HL-60 (cell line): Measurements from ENCODE around the gene MAP3K5.

Source experiments
- DNase-seq, 2 experiments: peaks; one replicate each; pipeline ENCODE4 v3.0.0-alpha.2; 2010 to 2020; ENCODE audit warnings: low read depth in 1 of 2, low spot score in 1 of 2
- H3K27ac ChIP-seq: fragments of 250-450 bp; sonication (Bioruptor Pico); replicated peaks from 2 replicates; pipeline ENCODE4 v1.5.1; 2020; ENCODE audit warnings: mild to moderate bottlenecking, moderate library complexity
- H3K27me3 ChIP-seq: fragments of 250-450 bp; sonication (Bioruptor Pico); 2 replicates; pipeline ENCODE4 v1.5.1; 2021; ENCODE audit warnings: mild to moderate bottlenecking, moderate library complexity; ENCODE audit not compliant: insufficient read depth, poor library complexity, severe bottlenecking
- H3K4me3 ChIP-seq: replicated peaks from 2 replicates; pipeline ENCODE4 v1.5.1; 2011; ENCODE audit warnings: mild to moderate bottlenecking, control low read depth, low read length; ENCODE audit not compliant: insufficient read depth
- GABPA ChIP-seq: IDR thresholded peaks from 2 replicates; pipeline ENCODE4 v1.6.1; 2012; ENCODE audit warnings: low read depth
- POLR2AphosphoS5 ChIP-seq: IDR thresholded peaks from 2 replicates; pipeline ENCODE4 v1.6.1; 2012; ENCODE audit warnings: low read depth
- SPI1 ChIP-seq: IDR thresholded peaks from 2 replicates; pipeline ENCODE4 v1.6.1; 2012; ENCODE audit warnings: low read depth, mild to moderate bottlenecking, borderline replicate concordance
- TF ChIP-seq, protein P1 (sequence below): IDR thresholded peaks from one replicate; pipeline ENCODE4 v1.5.1; 2011; ENCODE audit warnings: low read length, control low read depth, inconsistent platforms; ENCODE audit not compliant: insufficient read depth
- TF ChIP-seq, protein P2 (sequence below): IDR thresholded peaks from 2 replicates; pipeline ENCODE4 v1.6.1; 2012; ENCODE audit warnings: low read depth; ENCODE audit not compliant: insufficient replicate concordance

MAP3K5 gene

DNA sequence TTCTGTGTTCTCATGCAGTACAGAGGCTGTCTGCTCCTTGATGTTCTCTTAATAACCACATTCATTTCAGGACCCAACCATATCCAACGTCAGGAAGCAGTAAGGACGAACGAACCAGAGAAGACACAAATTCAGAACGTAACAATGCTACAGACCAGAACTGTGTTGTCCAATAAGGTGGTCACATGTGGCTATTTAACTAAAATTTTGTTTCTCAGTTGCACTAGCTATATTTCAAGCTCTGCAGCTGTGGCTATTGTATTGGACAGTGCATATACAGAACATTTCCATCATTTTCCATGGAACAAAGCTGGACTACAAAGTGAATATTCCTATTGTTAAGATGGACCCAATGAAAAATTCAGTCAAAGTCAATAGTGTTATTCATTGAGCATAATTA is 269.1 kb downstream of the MAP3K5 start:
- TF ChIP-seq, protein P1, sequence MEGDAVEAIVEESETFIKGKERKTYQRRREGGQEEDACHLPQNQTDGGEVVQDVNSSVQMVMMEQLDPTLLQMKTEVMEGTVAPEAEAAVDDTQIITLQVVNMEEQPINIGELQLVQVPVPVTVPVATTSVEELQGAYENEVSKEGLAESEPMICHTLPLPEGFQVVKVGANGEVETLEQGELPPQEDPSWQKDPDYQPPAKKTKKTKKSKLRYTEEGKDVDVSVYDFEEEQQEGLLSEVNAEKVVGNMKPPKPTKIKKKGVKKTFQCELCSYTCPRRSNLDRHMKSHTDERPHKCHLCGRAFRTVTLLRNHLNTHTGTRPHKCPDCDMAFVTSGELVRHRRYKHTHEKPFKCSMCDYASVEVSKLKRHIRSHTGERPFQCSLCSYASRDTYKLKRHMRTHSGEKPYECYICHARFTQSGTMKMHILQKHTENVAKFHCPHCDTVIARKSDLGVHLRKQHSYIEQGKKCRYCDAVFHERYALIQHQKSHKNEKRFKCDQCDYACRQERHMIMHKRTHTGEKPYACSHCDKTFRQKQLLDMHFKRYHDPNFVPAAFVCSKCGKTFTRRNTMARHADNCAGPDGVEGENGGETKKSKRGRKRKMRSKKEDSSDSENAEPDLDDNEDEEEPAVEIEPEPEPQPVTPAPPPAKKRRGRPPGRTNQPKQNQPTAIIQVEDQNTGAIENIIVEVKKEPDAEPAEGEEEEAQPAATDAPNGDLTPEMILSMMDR, result no peak
- no peak for TF ChIP-seq GABPA
- TF ChIP-seq SPI1, result no peak
- TF ChIP-seq POLR2AphosphoS5, result no peak
- TF ChIP-seq, protein P2, sequence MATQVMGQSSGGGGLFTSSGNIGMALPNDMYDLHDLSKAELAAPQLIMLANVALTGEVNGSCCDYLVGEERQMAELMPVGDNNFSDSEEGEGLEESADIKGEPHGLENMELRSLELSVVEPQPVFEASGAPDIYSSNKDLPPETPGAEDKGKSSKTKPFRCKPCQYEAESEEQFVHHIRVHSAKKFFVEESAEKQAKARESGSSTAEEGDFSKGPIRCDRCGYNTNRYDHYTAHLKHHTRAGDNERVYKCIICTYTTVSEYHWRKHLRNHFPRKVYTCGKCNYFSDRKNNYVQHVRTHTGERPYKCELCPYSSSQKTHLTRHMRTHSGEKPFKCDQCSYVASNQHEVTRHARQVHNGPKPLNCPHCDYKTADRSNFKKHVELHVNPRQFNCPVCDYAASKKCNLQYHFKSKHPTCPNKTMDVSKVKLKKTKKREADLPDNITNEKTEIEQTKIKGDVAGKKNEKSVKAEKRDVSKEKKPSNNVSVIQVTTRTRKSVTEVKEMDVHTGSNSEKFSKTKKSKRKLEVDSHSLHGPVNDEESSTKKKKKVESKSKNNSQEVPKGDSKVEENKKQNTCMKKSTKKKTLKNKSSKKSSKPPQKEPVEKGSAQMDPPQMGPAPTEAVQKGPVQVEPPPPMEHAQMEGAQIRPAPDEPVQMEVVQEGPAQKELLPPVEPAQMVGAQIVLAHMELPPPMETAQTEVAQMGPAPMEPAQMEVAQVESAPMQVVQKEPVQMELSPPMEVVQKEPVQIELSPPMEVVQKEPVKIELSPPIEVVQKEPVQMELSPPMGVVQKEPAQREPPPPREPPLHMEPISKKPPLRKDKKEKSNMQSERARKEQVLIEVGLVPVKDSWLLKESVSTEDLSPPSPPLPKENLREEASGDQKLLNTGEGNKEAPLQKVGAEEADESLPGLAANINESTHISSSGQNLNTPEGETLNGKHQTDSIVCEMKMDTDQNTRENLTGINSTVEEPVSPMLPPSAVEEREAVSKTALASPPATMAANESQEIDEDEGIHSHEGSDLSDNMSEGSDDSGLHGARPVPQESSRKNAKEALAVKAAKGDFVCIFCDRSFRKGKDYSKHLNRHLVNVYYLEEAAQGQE, result no peak
- Histone ChIP-seq H3K4me3 (no peak overlapping the region), H3K27ac (no peak overlapping the region), H3K27me3 (peaks cover 12% of the 10 kb centered on the region)
- no peak for DNase-seq

DNA sequence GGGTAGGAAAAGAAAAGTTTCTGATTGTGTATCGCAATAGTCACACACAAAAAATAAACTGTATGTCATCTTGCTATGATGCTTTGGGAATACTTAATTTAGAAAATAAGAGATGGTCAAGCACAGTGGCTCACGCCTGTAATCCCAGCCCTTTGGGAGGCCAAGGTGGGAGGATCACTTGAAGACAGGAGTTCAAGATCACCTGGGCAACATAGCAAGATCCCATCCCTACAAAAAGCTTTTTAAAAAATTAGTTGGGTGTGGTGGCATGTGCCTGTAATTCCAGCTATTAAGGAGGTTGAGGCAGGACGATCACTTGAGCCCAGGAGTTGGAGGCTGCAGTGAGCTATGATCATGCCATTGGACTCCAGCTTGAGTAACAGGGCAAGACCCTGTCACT is 269.6 kb downstream of the MAP3K5 start:
- no peak for TF ChIP-seq POLR2AphosphoS5
- TF ChIP-seq, protein P1, result no peak
- TF ChIP-seq, protein P2, result no peak
- TF ChIP-seq GABPA, result no peak
- TF ChIP-seq SPI1, result no peak
- H3K27ac ChIP-seq, result no peak overlapping the region
- no peak for DNase-seq
- peaks cover 15% of the 10 kb centered on the region for H3K27me3 ChIP-seq
- no peak overlapping the region for H3K4me3 ChIP-seq

DNA sequence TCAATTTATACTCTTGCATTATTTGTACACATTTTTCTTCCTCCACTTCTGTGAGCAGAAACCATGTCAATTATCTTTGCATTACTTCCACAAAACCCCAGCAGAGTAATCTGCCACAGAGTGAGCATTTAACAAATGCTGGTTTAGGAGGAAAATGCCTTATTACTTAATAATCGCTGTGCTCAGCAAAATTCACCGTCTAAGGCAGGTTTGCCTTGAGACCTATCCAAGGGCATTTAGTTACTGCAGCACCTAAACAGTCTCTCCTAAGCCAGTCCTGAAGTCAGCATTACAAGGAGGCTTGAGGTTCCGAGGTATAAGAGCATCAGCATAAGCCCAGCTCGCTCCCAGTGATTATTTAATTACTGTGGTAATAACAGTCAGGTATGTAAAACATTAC is 270.4 kb downstream of the MAP3K5 start:
- DNase-seq, result no peak
- no peak overlapping the region for H3K4me3 ChIP-seq
- no peak overlapping the region for H3K27ac ChIP-seq
- H3K27me3 ChIP-seq, result peaks cover 15% of the 10 kb centered on the region
- TF ChIP-seq POLR2AphosphoS5 (no peak), GABPA (no peak), SPI1 (no peak)
- TF ChIP-seq, protein P2, result no peak
- TF ChIP-seq, protein P1, result no peak
